ENCODE data around the gene IARS1. TPM values are rescaled to one million over a fixed set of nuclear protein-coding genes. Genes with fewer than 3 reads are reported as not detected.

The IARS1 gene
- total RNA-seq, 1 experiment from 2014 or later = 130 TPM

DNA sequence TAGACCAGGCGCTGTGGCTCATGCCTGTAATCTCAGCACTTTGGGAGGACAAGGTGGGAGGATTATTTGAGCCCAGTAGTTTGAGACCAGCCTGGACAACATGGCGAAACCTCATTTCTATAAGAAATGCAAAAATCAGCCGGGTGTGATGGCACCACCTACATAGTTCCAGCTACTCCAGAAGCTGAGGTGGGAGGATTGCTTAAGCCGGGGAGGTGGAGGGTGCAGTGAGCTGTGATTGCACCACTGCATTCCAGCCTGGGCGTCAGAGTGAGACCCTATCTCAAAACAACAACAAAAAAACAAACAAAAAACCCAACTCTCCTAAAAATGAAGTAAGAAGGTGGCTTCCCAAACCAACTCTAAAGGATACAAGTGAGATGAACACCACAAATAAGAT is 23.0 kb downstream of the IARS1 start:
- no peaks in the 10 kb centered on the region for H3K27me3 Mint-ChIP-seq (ENCODE audit: unreplicated experiment)
- no peak for DNase-seq
- H3K27ac Mint-ChIP-seq (ENCODE audit: unreplicated experiment) = no peak overlapping the region
- no TSS peak for BruUV-seq (replicated peaks)
- no peaks in the 10 kb centered on the region for H3K9me3 Mint-ChIP-seq (ENCODE audit: low read depth, unreplicated experiment)
- no peak overlapping the region for H3K4me3 Mint-ChIP-seq (ENCODE audit: low read depth, unreplicated experiment)
- peaks cover 74% of the 10 kb centered on the region for H3K36me3 Mint-ChIP-seq (ENCODE audit: insufficient read depth, unreplicated experiment)
- CTCF ChIA-PET = no interaction called here
- intact Hi-C loops (cut with micrococcal nuclease; ENCODE audit: unreplicated experiment) = no loop called here
- TF ChIP-seq, protein P1, sequence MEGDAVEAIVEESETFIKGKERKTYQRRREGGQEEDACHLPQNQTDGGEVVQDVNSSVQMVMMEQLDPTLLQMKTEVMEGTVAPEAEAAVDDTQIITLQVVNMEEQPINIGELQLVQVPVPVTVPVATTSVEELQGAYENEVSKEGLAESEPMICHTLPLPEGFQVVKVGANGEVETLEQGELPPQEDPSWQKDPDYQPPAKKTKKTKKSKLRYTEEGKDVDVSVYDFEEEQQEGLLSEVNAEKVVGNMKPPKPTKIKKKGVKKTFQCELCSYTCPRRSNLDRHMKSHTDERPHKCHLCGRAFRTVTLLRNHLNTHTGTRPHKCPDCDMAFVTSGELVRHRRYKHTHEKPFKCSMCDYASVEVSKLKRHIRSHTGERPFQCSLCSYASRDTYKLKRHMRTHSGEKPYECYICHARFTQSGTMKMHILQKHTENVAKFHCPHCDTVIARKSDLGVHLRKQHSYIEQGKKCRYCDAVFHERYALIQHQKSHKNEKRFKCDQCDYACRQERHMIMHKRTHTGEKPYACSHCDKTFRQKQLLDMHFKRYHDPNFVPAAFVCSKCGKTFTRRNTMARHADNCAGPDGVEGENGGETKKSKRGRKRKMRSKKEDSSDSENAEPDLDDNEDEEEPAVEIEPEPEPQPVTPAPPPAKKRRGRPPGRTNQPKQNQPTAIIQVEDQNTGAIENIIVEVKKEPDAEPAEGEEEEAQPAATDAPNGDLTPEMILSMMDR (IDR thresholded peaks at IDR 0.05; ENCODE audit: unreplicated experiment) = no peak
- H3K4me1 Mint-ChIP-seq (ENCODE audit: low read depth, unreplicated experiment) = no peaks in the 10 kb centered on the region

DNA sequence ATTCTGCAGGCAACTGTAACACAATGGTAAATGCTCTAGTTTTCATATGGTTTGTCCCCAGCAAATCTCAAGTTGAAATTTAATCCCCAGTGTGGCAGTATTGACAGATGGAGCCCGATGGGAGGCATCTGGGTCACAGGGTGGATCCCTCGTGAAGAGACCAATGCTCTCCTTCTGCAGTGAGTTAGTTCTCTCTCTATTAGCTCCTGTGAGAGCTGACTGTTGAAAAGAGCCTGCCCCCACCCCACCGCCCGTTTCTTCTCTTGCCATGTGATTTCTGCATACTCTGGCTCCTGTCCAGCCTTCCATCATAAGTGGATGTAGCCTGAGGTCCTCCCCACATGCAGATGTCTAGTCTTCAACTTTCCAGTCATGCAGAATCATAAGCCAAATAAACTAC is 27.0 kb downstream of the IARS1 start:
- TF ChIP-seq, protein P1 (IDR thresholded peaks at IDR 0.05; ENCODE audit: unreplicated experiment) = no peak
- no peak for DNase-seq
- Mint-ChIP-seq H3K36me3 (ENCODE audit: insufficient read depth, unreplicated experiment) (peaks cover 63% of the 10 kb centered on the region), H3K27me3 (ENCODE audit: unreplicated experiment) (no peaks in the 10 kb centered on the region), H3K9me3 (ENCODE audit: low read depth, unreplicated experiment) (no peaks in the 10 kb centered on the region), H3K27ac (ENCODE audit: unreplicated experiment) (no peak overlapping the region), H3K4me1 (ENCODE audit: low read depth, unreplicated experiment) (no peaks in the 10 kb centered on the region), H3K4me3 (ENCODE audit: low read depth, unreplicated experiment) (no peak overlapping the region)
- intact Hi-C loops (cut with micrococcal nuclease; ENCODE audit: unreplicated experiment) = no loop called here
- BruUV-seq (replicated peaks) = no TSS peak
- CTCF ChIA-PET = no interaction called here

DNA sequence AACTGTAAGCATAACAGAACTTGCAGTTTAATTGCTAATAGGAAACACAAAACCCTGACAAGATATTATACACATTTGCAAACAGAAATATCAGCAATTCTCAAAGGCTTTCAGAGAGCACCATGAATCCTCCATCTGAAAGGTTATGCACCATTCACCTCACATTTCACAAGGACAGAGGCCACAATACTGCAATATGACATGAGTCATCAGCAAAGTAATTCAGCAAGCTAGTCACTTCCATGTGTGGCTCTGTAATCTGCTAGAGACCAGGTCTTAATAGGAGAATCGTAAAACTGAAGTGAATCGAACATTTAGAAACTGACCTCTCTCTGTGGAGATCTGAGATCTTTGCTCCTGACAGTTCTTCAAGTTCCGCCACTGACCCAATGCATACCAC is 28.3 kb downstream of the IARS1 start:
- CTCF ChIA-PET = interaction anchor here (0.5 kb wide), 1 partner anchor 127 kb away, joined by 3 read pairs; no protein-coding TSS in a partner anchor
- H3K4me1 Mint-ChIP-seq (ENCODE audit: low read depth, unreplicated experiment) = no peaks in the 10 kb centered on the region
- DNase-seq = no peak
- BruUV-seq (replicated peaks) = no TSS peak
- H3K4me3 Mint-ChIP-seq (ENCODE audit: low read depth, unreplicated experiment) = no peak overlapping the region
- no peaks in the 10 kb centered on the region for H3K9me3 Mint-ChIP-seq (ENCODE audit: low read depth, unreplicated experiment)
- TF ChIP-seq, protein P1 (IDR thresholded peaks at IDR 0.05; ENCODE audit: unreplicated experiment) = no peak
- no peaks in the 10 kb centered on the region for H3K27me3 Mint-ChIP-seq (ENCODE audit: unreplicated experiment)
- peaks cover 66% of the 10 kb centered on the region for H3K36me3 Mint-ChIP-seq (ENCODE audit: insufficient read depth, unreplicated experiment)
- no peak overlapping the region for H3K27ac Mint-ChIP-seq (ENCODE audit: unreplicated experiment)
- intact Hi-C loops (cut with micrococcal nuclease; ENCODE audit: unreplicated experiment) = no loop called here

DNA sequence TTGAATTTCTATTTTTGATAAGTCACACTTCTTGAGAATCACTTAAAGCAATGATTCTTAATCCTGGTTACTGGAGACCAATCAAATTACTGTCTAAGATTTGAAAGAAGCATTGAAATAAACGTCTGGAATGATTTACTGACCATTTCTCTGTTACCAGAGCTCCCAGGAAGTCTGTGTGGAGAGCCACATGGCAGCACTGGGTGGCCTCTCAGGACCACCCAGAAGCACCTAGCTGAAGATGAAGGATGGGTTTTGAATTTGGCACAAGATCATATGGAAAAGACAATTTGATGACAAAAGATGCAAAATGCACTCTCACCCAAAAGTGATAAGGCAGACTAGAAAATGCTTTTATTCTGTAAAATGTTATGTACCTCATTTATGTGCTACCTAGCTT is 30.4 kb downstream of the IARS1 start:
- no peak for DNase-seq
- TF ChIP-seq, protein P1 (IDR thresholded peaks at IDR 0.05; ENCODE audit: unreplicated experiment) = no peak
- CTCF ChIA-PET = no interaction called here
- Mint-ChIP-seq H3K4me3 (ENCODE audit: low read depth, unreplicated experiment) (no peak overlapping the region), H3K27me3 (ENCODE audit: unreplicated experiment) (no peaks in the 10 kb centered on the region), H3K4me1 (ENCODE audit: low read depth, unreplicated experiment) (no peaks in the 10 kb centered on the region), H3K27ac (ENCODE audit: unreplicated experiment) (no peak overlapping the region), H3K36me3 (ENCODE audit: insufficient read depth, unreplicated experiment) (peaks cover 68% of the 10 kb centered on the region), H3K9me3 (ENCODE audit: low read depth, unreplicated experiment) (no peaks in the 10 kb centered on the region)
- no TSS peak for BruUV-seq (replicated peaks)
- intact Hi-C loops (cut with micrococcal nuclease; ENCODE audit: unreplicated experiment) = no loop called here

Measured in Calu3 (cell line).